Keratinocyte (primary cell): Measurements from ENCODE around the gene COPS3. TPM values are rescaled to one million over a fixed set of nuclear protein-coding genes. Genes with fewer than 3 reads are reported as not detected.

Experiments
- DNase-seq: peaks from one replicate; pipeline ENCODE4 v3.0.0-alpha.2; 2011; ENCODE audit warnings: low read depth, missing footprints, low spot score
- FAIRE-seq: peaks from 2 replicates; lab custom pipeline; 2011; peaks lifted over from hg19 to GRCh38; lab: Jason Lieb, UNC
- H2AFZ ChIP-seq: 2 replicates; pipeline ENCODE4 v1.6.0; 2012; ENCODE audit warnings: low read length, control low read depth, inconsistent platforms; ENCODE audit not compliant: control insufficient read depth
- H3K27ac ChIP-seq: 2 replicates; pipeline ENCODE4 v1.5.1; 2011; ENCODE audit warnings: low read length; ENCODE audit not compliant: control insufficient read depth, insufficient read depth
- H3K27me3 ChIP-seq: 3 replicates; pipeline ENCODE4 v1.6.0; 2011; ENCODE audit warnings: low read length; ENCODE audit not compliant: control insufficient read depth, insufficient read depth; ENCODE audit errors: extremely low read depth
- H3K36me3 ChIP-seq, 2 experiments: 2 replicates in 1 of 2; 3 replicates in 1 of 2; pipeline ENCODE4 v1.5.1; 2011; ENCODE audit warnings: low read length in 2 of 2, mild to moderate bottlenecking in 1 of 2; ENCODE audit not compliant: control insufficient read depth in 2 of 2, insufficient read depth in 2 of 2; ENCODE audit errors: extremely low read depth in 1 of 2
- H3K4me1 ChIP-seq: 3 replicates; pipeline ENCODE4 v1.5.1; 2011; ENCODE audit warnings: low read length; ENCODE audit not compliant: control insufficient read depth, insufficient read depth; ENCODE audit errors: extremely low read depth
- H3K4me2 ChIP-seq: 3 replicates; pipeline ENCODE4 v1.6.0; 2011; ENCODE audit warnings: low read depth, low read length; ENCODE audit not compliant: control insufficient read depth, insufficient read depth; ENCODE audit errors: extremely low read depth
- H3K4me3 ChIP-seq, 3 experiments: fragments of 200-600 bp in 1 of 3; sonication (generic) in 1 of 3; 2 replicates in 2 of 3; 3 replicates in 1 of 3; pipeline ENCODE4 v1.5.1; 2011 to 2016; ENCODE audit warnings: low read length in 3 of 3, mild to moderate bottlenecking in 3 of 3, control low read depth in 2 of 3, inconsistent platforms in 1 of 3, low read depth in 1 of 3, mixed read lengths in 1 of 3, mixed run types in 1 of 3, moderate library complexity in 1 of 3; ENCODE audit not compliant: control insufficient read depth in 2 of 3, insufficient read depth in 2 of 3; ENCODE audit errors: extremely low read depth in 1 of 3
- H3K79me2 ChIP-seq: 2 replicates; pipeline ENCODE4 v1.6.0; 2012; ENCODE audit warnings: low read length; ENCODE audit not compliant: control insufficient read depth, insufficient read depth
- H3K9ac ChIP-seq: 3 replicates; pipeline ENCODE4 v1.6.0; 2011; ENCODE audit warnings: low read length; ENCODE audit not compliant: control insufficient read depth, insufficient read depth; ENCODE audit errors: extremely low read depth
- H3K9me1 ChIP-seq: 3 replicates; pipeline ENCODE4 v1.6.0; 2011; ENCODE audit warnings: low read length; ENCODE audit not compliant: control insufficient read depth, insufficient read depth; ENCODE audit errors: extremely low read depth
- H3K9me3 ChIP-seq: 2 replicates; pipeline ENCODE4 v1.5.1; 2012; ENCODE audit warnings: low read depth, low read length; ENCODE audit not compliant: control insufficient read depth
- H4K20me1 ChIP-seq: 3 replicates; pipeline ENCODE4 v1.6.0; 2011; ENCODE audit warnings: low read length; ENCODE audit not compliant: control insufficient read depth, insufficient read depth; ENCODE audit errors: extremely low read depth
- CTCF ChIP-seq, 3 experiments: IDR thresholded peaks in 1 of 3; conservative IDR thresholded peaks in 1 of 3; optimal IDR thresholded peaks in 1 of 3; 2 replicates in 2 of 3; 3 replicates in 1 of 3; pipeline versions ENCODE3 to v1.5.1; 2011; ENCODE audit warnings: low read length in 3 of 3, mild to moderate bottlenecking in 3 of 3, moderate library complexity in 2 of 3, control low read depth in 1 of 3, inconsistent platforms in 1 of 3; ENCODE audit not compliant: insufficient read depth in 2 of 3; ENCODE audit errors: extremely low read depth in 1 of 3
- EZH2 ChIP-seq: IDR thresholded peaks from one replicate; pipeline ENCODE4 v1.6.1; 2012; ENCODE audit warnings: inconsistent platforms, mild to moderate bottlenecking, low read length, moderate library complexity
- dilution Hi-C: fragments of 300-500 bp; cut with MboI; formaldehyde crosslinking; loops from one replicate; pipeline ENCODE4 v1.7.0; 2020; ENCODE audit warnings: low sequenced_read_pairs; ENCODE audit not compliant: extremely low pct_ligation_motif_present
- polyA plus RNA-seq, 5 experiments: library from polyadenylated mRNA; depleted of rRNA in 3 of 5; stranded (reverse) in 3 of 5; stranded (forward) in 1 of 5; unstranded in 1 of 5; fragments of >200 nt; gene quantifications; 1 replicate in 1 of 5; 2 replicates in 3 of 5; 3 replicates in 1 of 5; pipeline versions ENCODE4 v1.2.1 to v1.2.3, GENCODE V29; 2011 to 2012; ENCODE audit warnings: missing spikeins in 2 of 5, low read depth in 1 of 5, low replicate concordance in 1 of 5

COPS3 gene
- polyA plus RNA-seq, 1 donor (not counting 4 experiments of a cell fraction or from before 2014, with no cell fraction given) = 89.7 TPM

DNA sequence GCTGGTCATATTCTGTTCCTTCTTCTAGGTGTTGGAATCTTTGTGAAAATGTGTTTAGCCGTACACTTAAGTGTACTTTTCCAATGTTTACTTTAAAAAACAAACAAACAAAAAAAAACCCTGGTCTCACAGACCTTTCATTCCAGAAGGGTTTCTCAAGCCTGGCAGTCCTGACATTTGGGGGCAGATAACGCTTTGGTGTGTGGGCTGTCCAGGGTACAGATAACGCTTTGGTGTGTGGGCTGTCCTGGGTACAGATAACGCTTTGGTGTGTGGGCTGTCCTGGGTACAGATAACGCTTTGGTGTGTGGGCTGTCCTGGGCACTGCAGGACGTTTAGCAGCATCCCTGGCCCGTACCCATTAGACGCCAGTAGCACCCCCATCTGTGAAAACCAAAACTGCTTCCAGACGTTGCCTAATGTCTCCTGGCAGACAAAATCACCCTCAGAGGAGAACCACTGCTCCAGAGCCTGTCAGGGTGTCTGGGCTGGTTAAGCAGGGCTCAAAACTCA is 28.8 kb downstream of the COPS3 start:
- dilution Hi-C loops = no loop called here
- Histone ChIP-seq H3K4me1 (no peaks in the 10 kb centered on the region), H3K4me3 (no peak overlapping the region), H3K79me2 (no peaks in the 10 kb centered on the region), H3K27me3 (no peaks in the 10 kb centered on the region), H3K27ac (no peak overlapping the region), H2AFZ (no peak overlapping the region), H3K9ac (no peak overlapping the region), H3K36me3 (peaks cover 20 to 31% of the 10 kb centered on the region in 2 experiments), H3K9me1 (no peaks in the 10 kb centered on the region), H4K20me1 (no peaks in the 10 kb centered on the region), H3K9me3 (no peaks in the 10 kb centered on the region), H3K4me2 (no peak overlapping the region)
- FAIRE-seq (no peak), DNase-seq (no peak)
- TF ChIP-seq EZH2 (no peak), CTCF (optimal IDR thresholded peaks at IDR 0.05 in 1 of 3, IDR thresholded peaks at IDR 0.05 in 1 of 3, conservative IDR thresholded peaks at IDR 0.05 in 1 of 3; ENCODE audit: extremely low read depth in 1 of 3, insufficient read depth in 2 of 3, low read length in 3 of 3) (no peak)

DNA sequence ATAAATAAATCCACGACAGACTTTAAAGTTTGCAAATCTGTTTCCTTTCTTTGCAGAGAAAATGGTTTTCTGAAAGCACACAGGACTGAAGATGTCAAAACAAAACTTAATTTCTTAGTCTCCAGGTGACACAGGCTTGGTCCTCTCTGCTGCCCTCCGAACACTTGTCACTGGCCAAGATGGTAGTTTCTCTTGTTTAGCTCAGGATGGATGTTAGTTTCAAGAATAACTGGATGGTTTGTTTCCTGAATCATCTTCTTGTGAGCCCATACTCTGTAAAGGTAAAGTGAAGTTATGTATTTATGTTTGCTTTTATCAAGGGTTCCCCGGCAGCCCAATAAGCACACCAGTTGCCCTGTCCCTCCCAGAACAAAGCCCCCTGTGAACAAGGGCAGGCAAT is 34.2 kb downstream of the COPS3 start:
- no peaks in the 10 kb centered on the region for H3K9me1 ChIP-seq
- peaks cover 7 to 25% of the 10 kb centered on the region in 2 experiments for H3K36me3 ChIP-seq
- H3K79me2 ChIP-seq = no peaks in the 10 kb centered on the region
- no peak for FAIRE-seq
- dilution Hi-C loops = no loop called here
- H3K27me3 ChIP-seq = no peaks in the 10 kb centered on the region
- H3K4me3 ChIP-seq = no peak overlapping the region
- no peak for DNase-seq
- H3K9me3 ChIP-seq = no peaks in the 10 kb centered on the region
- H4K20me1 ChIP-seq = no peaks in the 10 kb centered on the region
- H3K4me2 ChIP-seq = no peak overlapping the region
- no peak overlapping the region for H2AFZ ChIP-seq
- no peaks in the 10 kb centered on the region for H3K4me1 ChIP-seq
- H3K27ac ChIP-seq = no peak overlapping the region
- H3K9ac ChIP-seq = no peak overlapping the region
- TF ChIP-seq EZH2 = no peak
- no peak for TF ChIP-seq CTCF (optimal IDR thresholded peaks at IDR 0.05 in 1 of 3, IDR thresholded peaks at IDR 0.05 in 1 of 3, conservative IDR thresholded peaks at IDR 0.05 in 1 of 3; ENCODE audit: extremely low read depth in 1 of 3, insufficient read depth in 2 of 3, low read length in 3 of 3)
